K562 (cell line): Measurements from ENCODE around the gene KHDC1L. TPM values are rescaled to one million over a fixed set of nuclear protein-coding genes. Genes with fewer than 3 reads are reported as not detected.

ENCODE experiments used
- ATAC-seq: fragments of 200-7000 bp; cut with Tn5 transposase; 3 replicates; pipeline ENCODE4 v1.9.1; 2020; ENCODE audit warnings: moderate library complexity
- BruUV-seq: library from RNA; stranded (reverse); fragments of 400-500 nt; replicated peaks from 2 replicates; lab custom pipeline; 2021; lab: Mats Ljungman, UMichigan
- CTCF ChIA-PET: fragments of 300-600 bp; formaldehyde crosslinking; extraction: SDS; loops from one replicate; lab custom pipeline; 2021; ENCODE audit warnings: low intra/inter-chr PET ratio; lab: Yijun Ruan, JAX
- POLR2A ChIA-PET: fragments of 300-600, 350-650 bp; sonication (Branson Sonifier 250); formaldehyde crosslinking; extraction: SDS; loops from one replicate; lab custom pipeline; 2021; ENCODE audit warnings: antibody characterized with exemption, inconsistent platforms; lab: Yijun Ruan, JAX
- DNase-seq, 4 experiments: peaks; one replicate each; pipeline versions ENCODE4 v3.0.0 to v3.0.0-alpha.2; 2011 to 2018; ENCODE audit warnings: low spot score in 3 of 4, mixed read lengths in 3 of 4; ENCODE audit errors: extremely low read depth in 1 of 4
- FAIRE-seq: peaks from 2 replicates; lab custom pipeline; 2011; peaks lifted over from hg19 to GRCh38; lab: Jason Lieb, UNC
- H2AFZ ChIP-seq: 2 replicates; pipeline ENCODE4 v1.6.0; 2011; ENCODE audit warnings: low read depth, low read length, control low read depth, inconsistent platforms
- H3K27ac ChIP-seq: fragments of 200-600 bp; 3 replicates; pipeline ENCODE4 v1.8.0; 2011; ENCODE audit warnings: low read depth, mild to moderate bottlenecking, control low read depth, inconsistent platforms, low read length, moderate library complexity, mixed read lengths; ENCODE audit errors: extremely low read depth
- H3K27me3 ChIP-seq, 2 experiments: fragments of 300-600 bp in 1 of 2; 2 replicates in 1 of 2; 3 replicates in 1 of 2; pipeline versions ENCODE4 v1.6.0 to v1.8.0; 2011; ENCODE audit warnings: inconsistent platforms in 2 of 2, low read length in 2 of 2, mild to moderate bottlenecking in 1 of 2, mixed read lengths in 1 of 2, moderate library complexity in 1 of 2; ENCODE audit not compliant: control insufficient read depth in 2 of 2, insufficient read depth in 2 of 2
- H3K36me3 ChIP-seq: fragments of 300-600 bp; 3 replicates; pipeline ENCODE4 v1.8.0; 2011; ENCODE audit warnings: mild to moderate bottlenecking, low read length, inconsistent platforms; ENCODE audit not compliant: control insufficient read depth, insufficient read depth
- H3K4me1 ChIP-seq, 2 experiments: fragments of 200-600 bp in 1 of 2; replicated peaks in 1 of 2; 2 replicates in 1 of 2; 3 replicates in 1 of 2; pipeline versions ENCODE4 v1.5.1 to v1.8.0; 2011; ENCODE audit warnings: inconsistent platforms in 2 of 2, low read length in 2 of 2, mild to moderate bottlenecking in 1 of 2, mixed read lengths in 1 of 2, moderate library complexity in 1 of 2; ENCODE audit not compliant: control insufficient read depth in 2 of 2, insufficient read depth in 2 of 2
- H3K4me2 ChIP-seq: 2 replicates; pipeline ENCODE4 v1.6.1; 2011; ENCODE audit warnings: low read length, control low read depth, inconsistent platforms, mixed read lengths; ENCODE audit not compliant: insufficient read depth
- H3K4me3 ChIP-seq: fragments of 200-600 bp; sonication (generic), shearing (Covaris generic); 2 replicates; pipeline ENCODE4 v1.5.1; 2016; ENCODE audit warnings: control low read depth, inconsistent platforms
- H3K79me2 ChIP-seq: fragments of 200-600 bp; 3 replicates; pipeline ENCODE4 v1.8.0; 2011; ENCODE audit warnings: low read length, inconsistent platforms; ENCODE audit not compliant: control insufficient read depth, insufficient read depth
- H3K9ac ChIP-seq, 2 experiments: 2 replicates each; pipeline versions ENCODE4 v1.6.0 to v1.6.1; 2011; ENCODE audit warnings: low read depth in 2 of 2, low read length in 2 of 2, control low read depth in 1 of 2, inconsistent platforms in 1 of 2, mild to moderate bottlenecking in 1 of 2, mixed read lengths in 1 of 2; ENCODE audit not compliant: insufficient read depth in 1 of 2
- H3K9me1 ChIP-seq: one replicate; pipeline ENCODE4 v1.6.0; 2011; ENCODE audit warnings: inconsistent platforms, mild to moderate bottlenecking, low read length, moderate library complexity; ENCODE audit not compliant: control insufficient read depth, insufficient read depth
- H3K9me3 ChIP-seq: replicated peaks from 2 replicates; pipeline ENCODE4 v1.5.1; 2011; ENCODE audit warnings: low read depth, low read length, inconsistent platforms; ENCODE audit not compliant: control insufficient read depth, insufficient read depth
- H4K20me1 ChIP-seq: replicated peaks from 2 replicates; pipeline ENCODE4 v1.6.1; 2011; ENCODE audit warnings: low read length, inconsistent platforms, mixed read lengths; ENCODE audit not compliant: control insufficient read depth, insufficient read depth
- BDP1 ChIP-seq: IDR thresholded peaks from 3 replicates; pipeline ENCODE4 v1.6.1; 2011; ENCODE audit not compliant: insufficient read length, insufficient read depth
- WGBS: fragments of 100-300 bp; shearing (Covaris generic); methylation state at CpG from one replicate; pipeline ENCODE4 v1.1.6; 2016; ENCODE audit warnings: low coverage, mixed read lengths; ENCODE audit not compliant: insufficient coverage; ENCODE audit errors: missing lambda C conversion rate; 5-methylcytosine and 5-hydroxymethylcytosine counted together
- in situ Hi-C: fragments of 300-500 bp; cut with MboI; formaldehyde crosslinking; loops from 4 replicates; pipeline ENCODE4 v1.15.0; 2018; ENCODE audit warnings: inconsistent platforms, mixed read lengths
- intact Hi-C: fragments of 100-400 bp; cut with micrococcal nuclease; formaldehyde crosslinking; loops from 2 replicates; pipeline ENCODE4 v1.14.2; 2022
- polyA plus RNA-seq, 8 experiments: library from polyadenylated mRNA; depleted of rRNA in 4 of 8; stranded (reverse) in 5 of 8; unstranded in 3 of 8; fragments of >200 nt; fragmentation: Nextera tagmentation in 2 of 8; fragmentation: Illumina TruSeq in 1 of 8; extraction: Ambion mirVana in 2 of 8; extraction: Trizol in 1 of 8; gene quantifications; 2 replicates each; pipeline versions ENCODE4 v1.2.1 to v1.2.3, GENCODE V29; 2011 to 2014; ENCODE audit warnings: inconsistent platforms in 1 of 8, missing spikeins in 1 of 8
- total RNA-seq, 7 experiments: library from RNA; depleted of rRNA in 6 of 7; stranded (reverse); fragments of >200 nt in 6 of 7; fragmentation: Illumina TruSeq in 2 of 7; extraction: Trizol in 2 of 7; gene quantifications; 2 replicates each; pipeline versions ENCODE4 v1.2.1 to v1.2.3, GENCODE V29; 2011 to 2021; ENCODE audit warnings: low replicate concordance in 1 of 7
- TF ChIP-seq, protein P1 (sequence below), 2 experiments: fragments of 450-650 bp in 1 of 2; sonication (generic) in 1 of 2; formaldehyde crosslinking in 1 of 2; IDR thresholded peaks; 2 replicates each; pipeline versions ENCODE4 v1.7.1 to v1.9.0; 2016 to 2022; ENCODE audit warnings: inconsistent platforms in 1 of 2, mild to moderate bottlenecking in 1 of 2, missing genetic modification reagents in 1 of 2

Gene KHDC1L
- total and polyA plus RNA-seq, 9 of the 15 experiments (the other 6 are each of a cell fraction or from before 2014, with no cell fraction given): 0.33 to 1.9 (median 0.54) TPM

DNA sequence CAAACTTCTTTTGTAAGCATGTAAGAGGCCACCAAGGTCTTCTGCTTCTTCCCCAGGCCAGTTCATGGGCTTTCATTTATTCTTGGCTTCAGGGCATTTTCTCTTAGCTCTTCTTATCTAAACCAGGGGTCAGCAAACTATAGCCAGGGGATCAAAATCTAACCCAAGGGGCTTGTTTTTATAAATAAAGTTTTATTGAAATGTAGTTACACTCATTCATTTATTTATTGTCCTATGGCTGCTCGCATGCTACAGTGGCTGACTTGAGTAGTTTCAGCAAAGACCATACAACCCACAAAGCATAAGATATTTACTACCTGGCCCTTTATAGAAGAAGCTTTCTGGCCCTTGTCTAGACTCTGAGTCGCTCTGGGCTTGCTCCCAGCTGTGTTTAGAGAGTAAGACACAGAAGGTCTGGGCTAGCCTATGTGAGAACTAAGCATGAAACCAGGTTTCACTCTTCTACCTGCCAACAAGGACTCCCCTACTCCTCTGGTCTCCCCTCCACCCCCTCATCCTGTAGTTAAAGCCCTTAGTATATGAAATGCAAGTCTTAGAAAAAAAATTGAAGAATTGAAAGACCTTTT is 43.2 kb downstream of the KHDC1L start:
- Histone ChIP-seq H3K27ac (no peak overlapping the region), H3K9ac (no peak overlapping the region), H3K4me3 (no peak overlapping the region)
- TF ChIP-seq, protein P1, sequence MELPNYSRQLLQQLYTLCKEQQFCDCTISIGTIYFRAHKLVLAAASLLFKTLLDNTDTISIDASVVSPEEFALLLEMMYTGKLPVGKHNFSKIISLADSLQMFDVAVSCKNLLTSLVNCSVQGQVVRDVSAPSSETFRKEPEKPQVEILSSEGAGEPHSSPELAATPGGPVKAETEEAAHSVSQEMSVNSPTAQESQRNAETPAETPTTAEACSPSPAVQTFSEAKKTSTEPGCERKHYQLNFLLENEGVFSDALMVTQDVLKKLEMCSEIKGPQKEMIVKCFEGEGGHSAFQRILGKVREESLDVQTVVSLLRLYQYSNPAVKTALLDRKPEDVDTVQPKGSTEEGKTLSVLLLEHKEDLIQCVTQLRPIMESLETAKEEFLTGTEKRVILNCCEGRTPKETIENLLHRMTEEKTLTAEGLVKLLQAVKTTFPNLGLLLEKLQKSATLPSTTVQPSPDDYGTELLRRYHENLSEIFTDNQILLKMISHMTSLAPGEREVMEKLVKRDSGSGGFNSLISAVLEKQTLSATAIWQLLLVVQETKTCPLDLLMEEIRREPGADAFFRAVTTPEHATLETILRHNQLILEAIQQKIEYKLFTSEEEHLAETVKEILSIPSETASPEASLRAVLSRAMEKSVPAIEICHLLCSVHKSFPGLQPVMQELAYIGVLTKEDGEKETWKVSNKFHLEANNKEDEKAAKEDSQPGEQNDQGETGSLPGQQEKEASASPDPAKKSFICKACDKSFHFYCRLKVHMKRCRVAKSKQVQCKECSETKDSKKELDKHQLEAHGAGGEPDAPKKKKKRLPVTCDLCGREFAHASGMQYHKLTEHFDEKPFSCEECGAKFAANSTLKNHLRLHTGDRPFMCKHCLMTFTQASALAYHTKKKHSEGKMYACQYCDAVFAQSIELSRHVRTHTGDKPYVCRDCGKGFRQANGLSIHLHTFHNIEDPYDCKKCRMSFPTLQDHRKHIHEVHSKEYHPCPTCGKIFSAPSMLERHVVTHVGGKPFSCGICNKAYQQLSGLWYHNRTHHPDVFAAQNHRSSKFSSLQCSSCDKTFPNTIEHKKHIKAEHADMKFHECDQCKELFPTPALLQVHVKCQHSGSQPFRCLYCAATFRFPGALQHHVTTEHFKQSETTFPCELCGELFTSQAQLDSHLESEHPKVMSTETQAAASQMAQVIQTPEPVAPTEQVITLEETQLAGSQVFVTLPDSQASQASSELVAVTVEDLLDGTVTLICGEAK (IDR thresholded peaks at IDR 0.05): peak; percentile 82
- TF ChIP-seq, protein P1 (CRISPR knock-in tag; IDR thresholded peaks at IDR 0.05): peak; percentile 59; the same call in 1 of the 2 replicates
- TF ChIP-seq BDP1: no peak
- TF ChIP-seq, all 486 proteins: peak for 1
- in situ Hi-C loops (no loop called here), intact Hi-C loops (loop anchor here (5.0 kb wide), 2 partner anchors 145 to 770 kb away; no protein-coding TSS in a partner anchor)
- 15% methylated on average over 2 of the region's 2 CpGs for WGBS
- Histone ChIP-seq H3K4me2 (no peak overlapping the region), H3K9me1 (no peaks in the 10 kb centered on the region), H4K20me1 (no peaks in the 10 kb centered on the region), H3K36me3 (no peaks in the 10 kb centered on the region), H2AFZ (no peak overlapping the region), H3K4me1 (no peaks in the 10 kb centered on the region; a peak in 1 of 5 replicates), H3K9me3 (no peaks in the 10 kb centered on the region), H3K27me3 (no peaks in the 10 kb centered on the region), H3K79me2 (no peaks in the 10 kb centered on the region)
- FAIRE-seq (no peak), ATAC-seq (no peak), DNase-seq (no peak)
- ChIA-PET POLR2A (interaction anchor here (0.8 kb wide), 1 partner anchor 505 kb away, joined by 3 read pairs; no protein-coding TSS in a partner anchor), CTCF (interaction anchor here (0.9 kb wide), 1 partner anchor 1648 kb away, joined by 4 read pairs; no protein-coding TSS in a partner anchor)
- no TSS peak for BruUV-seq
